IMR-90 (cell line): ENCODE data around the gene ENAH. TPM values are rescaled to one million over a fixed set of nuclear protein-coding genes. Genes with fewer than 3 reads are reported as not detected.

Experiments used
- ATAC-seq: fragments of 200-7000 bp; cut with Tn5 transposase; 2 replicates; pipeline ENCODE4 v1.9.1; 2020; ENCODE audit warnings: low read depth, mild to moderate bottlenecking, moderate library complexity
- BruUV-seq: library from RNA; stranded (reverse); fragments of 400-500 nt; replicated peaks from 2 replicates; lab custom pipeline; 2021; lab: Mats Ljungman, UMichigan
- CTCF ChIA-PET: fragments of 300-600 bp; formaldehyde crosslinking; extraction: SDS; loops from one replicate; lab custom pipeline; 2021; ENCODE audit warnings: antibody characterized with exemption; lab: Yijun Ruan, JAX
- POLR2A ChIA-PET: fragments of 300-600 bp; sonication (Branson Sonifier 250); formaldehyde crosslinking; loops from one replicate; lab custom pipeline; 2022; ENCODE audit warnings: antibody characterized with exemption; ENCODE audit not compliant: unreplicated experiment; lab: Charles Lee
- DNase-seq: peaks from one replicate; pipeline ENCODE4 v3.0.0; 2013
- H2AFZ ChIP-seq: replicated peaks from 2 replicates; pipeline ENCODE3; 2013; ENCODE audit warnings: low read length, mild to moderate bottlenecking; ENCODE audit not compliant: poor library complexity
- H2AK5ac ChIP-seq: 2 replicates; pipeline ENCODE4 v1.6.1; 2013; ENCODE audit warnings: low read depth, low read length, inconsistent platforms
- H2AK9ac ChIP-seq: replicated peaks from 2 replicates; pipeline ENCODE3; 2013; ENCODE audit warnings: mild to moderate bottlenecking, low read depth, low read length, moderate library complexity; ENCODE audit not compliant: poor library complexity
- H2BK120ac ChIP-seq: 2 replicates; pipeline ENCODE4 v1.6.1; 2013; ENCODE audit warnings: low read depth, low read length, inconsistent platforms
- H2BK15ac ChIP-seq: 3 replicates; pipeline ENCODE4 v1.6.1; 2013; ENCODE audit warnings: low read depth, low read length, inconsistent platforms
- H2BK20ac ChIP-seq: 2 replicates; pipeline ENCODE4 v1.6.1; 2013; ENCODE audit warnings: low read depth, mild to moderate bottlenecking, inconsistent platforms, low read length, moderate library complexity
- H2BK5ac ChIP-seq: 2 replicates; pipeline ENCODE4 v1.6.1; 2013; ENCODE audit warnings: mild to moderate bottlenecking, low read depth, low read length, inconsistent platforms; ENCODE audit not compliant: poor library complexity, severe bottlenecking
- H3K14ac ChIP-seq: replicated peaks from 2 replicates; pipeline ENCODE4 v1.6.1; 2013; ENCODE audit warnings: low read depth, low read length, inconsistent platforms
- H3K18ac ChIP-seq: 2 replicates; pipeline ENCODE4 v1.6.1; 2013; ENCODE audit warnings: low read depth, low read length, control low read depth
- H3K23ac ChIP-seq: 2 replicates; pipeline ENCODE4 v1.6.1; 2013; ENCODE audit warnings: low read depth, low read length, inconsistent platforms
- H3K27ac ChIP-seq: 2 replicates; pipeline ENCODE4 v1.5.1; 2013; ENCODE audit warnings: mild to moderate bottlenecking, control low read depth, low read length; ENCODE audit not compliant: insufficient read depth
- H3K27me3 ChIP-seq: 2 replicates; pipeline ENCODE4 v1.6.1; 2013; ENCODE audit warnings: low read length; ENCODE audit not compliant: control insufficient read depth, insufficient read depth
- H3K36me3 ChIP-seq: 2 replicates; pipeline ENCODE4 v1.6.1; 2013; ENCODE audit warnings: low read length, mixed read lengths; ENCODE audit not compliant: control insufficient read depth, insufficient read depth
- H3K4ac ChIP-seq: 2 replicates; pipeline ENCODE4 v1.6.1; 2013; ENCODE audit warnings: low read depth, low read length, inconsistent platforms
- H3K4me1 ChIP-seq: 2 replicates; pipeline ENCODE4 v1.6.1; 2013; ENCODE audit warnings: low read length, mixed read lengths; ENCODE audit not compliant: control insufficient read depth, insufficient read depth
- H3K4me2 ChIP-seq: 2 replicates; pipeline ENCODE4 v1.6.1; 2013; ENCODE audit warnings: low read depth, mild to moderate bottlenecking, control low read depth, low read length, moderate library complexity
- H3K4me3 ChIP-seq: 2 replicates; pipeline ENCODE4 v1.5.1; 2013; ENCODE audit warnings: low read depth, mild to moderate bottlenecking, control low read depth, low read length, moderate library complexity; ENCODE audit not compliant: insufficient read depth
- H3K56ac ChIP-seq: 2 replicates; pipeline ENCODE4 v1.6.1; 2013; ENCODE audit warnings: low read length, inconsistent platforms; ENCODE audit not compliant: insufficient read depth; ENCODE audit errors: extremely low read depth
- H3K79me1 ChIP-seq, 2 experiments: 2 replicates each; pipeline ENCODE4 v1.6.1; 2013; ENCODE audit warnings: low read length in 2 of 2, inconsistent platforms in 1 of 2, low read depth in 1 of 2
- H3K9ac ChIP-seq: 2 replicates; pipeline ENCODE4 v1.6.1; 2013; ENCODE audit warnings: low read depth, low read length, control low read depth
- H3K9me1 ChIP-seq: 2 replicates; pipeline ENCODE4 v1.6.1; 2013; ENCODE audit warnings: low read length, inconsistent platforms; ENCODE audit not compliant: insufficient read depth
- H3K9me3 ChIP-seq: 2 replicates; pipeline ENCODE4 v1.6.1; 2013; ENCODE audit warnings: low read length; ENCODE audit not compliant: control insufficient read depth, insufficient read depth
- H4K20me1 ChIP-seq: 2 replicates; pipeline ENCODE4 v1.6.1; 2013; ENCODE audit warnings: low read length, inconsistent platforms; ENCODE audit not compliant: insufficient read depth
- H4K5ac ChIP-seq: 2 replicates; pipeline ENCODE4 v1.6.1; 2013; ENCODE audit warnings: mild to moderate bottlenecking, low read depth, low read length, control low read depth
- H4K8ac ChIP-seq, 2 experiments: 2 replicates each; pipeline ENCODE4 v1.6.1; 2013; ENCODE audit warnings: low read depth in 2 of 2, low read length in 2 of 2, control low read depth in 1 of 2, inconsistent platforms in 1 of 2
- H4K91ac ChIP-seq: 2 replicates; pipeline ENCODE4 v1.6.1; 2013; ENCODE audit warnings: low read depth, low read length, inconsistent platforms; ENCODE audit not compliant: insufficient read depth
- CEBPB ChIP-seq: IDR thresholded peaks from 2 replicates; pipeline ENCODE4 v1.6.1; 2012; ENCODE audit warnings: low read depth, low read length, improper control_type of control experiment
- CHD1 ChIP-seq: IDR thresholded peaks from 2 replicates; pipeline ENCODE4 v1.6.1; 2012; ENCODE audit warnings: low read depth, low read length, improper control_type of control experiment
- whole genome bisulfite sequencing, 2 experiments: methylation state at CpG; one replicate each; pipeline versions ENCODE4 v1.1.5 to v1.1.7; 2013; ENCODE audit warnings: missing lambda C conversion rate in 2 of 2; ENCODE audit not compliant: insufficient read length in 1 of 2; ENCODE audit errors: extremely low coverage in 2 of 2; 5-methylcytosine and 5-hydroxymethylcytosine counted together
- dilution Hi-C: fragments of 300-500 bp; cut with HindIII; formaldehyde crosslinking; loops from one replicate; pipeline ENCODE4 v1.14.3; 2018; ENCODE audit warnings: low sequenced_read_pairs; ENCODE audit not compliant: unreplicated experiment
- in situ Hi-C: fragments of 300-500 bp; cut with MboI; formaldehyde crosslinking; loops from 3 replicates; pipeline ENCODE4 v1.14.3; 2019; ENCODE audit warnings: low sequenced_read_pairs, inconsistent platforms, mixed read lengths
- intact Hi-C: fragments of 100-400 bp; cut with micrococcal nuclease; formaldehyde crosslinking; loops from 2 replicates; pipeline ENCODE4 v1.10.0; 2022
- polyA plus RNA-seq, 3 experiments: library from polyadenylated mRNA; depleted of rRNA; stranded (reverse); fragments of >200 nt; gene quantifications; 2 replicates each; pipeline ENCODE4 v1.2.3, GENCODE V29; 2012; ENCODE audit warnings: low replicate concordance in 1 of 3
- total RNA-seq: library from RNA; depleted of rRNA; stranded (reverse); fragments of >200 nt; gene quantifications from 2 replicates; pipeline ENCODE4 v1.2.3, GENCODE V29; 2012
- TF ChIP-seq, protein P1 (sequence below): fragments of 150-350 bp; IDR thresholded peaks from 2 replicates; pipeline ENCODE4 v1.6.1; 2017; ENCODE audit warnings: mild to moderate bottlenecking, antibody characterized with exemption, low read length, low read depth

The ENAH gene
- total and polyA plus RNA-seq, 2 of the 4 experiments (the other 2 are of a cell fraction) = 61.3 to 86.9 TPM

DNA sequence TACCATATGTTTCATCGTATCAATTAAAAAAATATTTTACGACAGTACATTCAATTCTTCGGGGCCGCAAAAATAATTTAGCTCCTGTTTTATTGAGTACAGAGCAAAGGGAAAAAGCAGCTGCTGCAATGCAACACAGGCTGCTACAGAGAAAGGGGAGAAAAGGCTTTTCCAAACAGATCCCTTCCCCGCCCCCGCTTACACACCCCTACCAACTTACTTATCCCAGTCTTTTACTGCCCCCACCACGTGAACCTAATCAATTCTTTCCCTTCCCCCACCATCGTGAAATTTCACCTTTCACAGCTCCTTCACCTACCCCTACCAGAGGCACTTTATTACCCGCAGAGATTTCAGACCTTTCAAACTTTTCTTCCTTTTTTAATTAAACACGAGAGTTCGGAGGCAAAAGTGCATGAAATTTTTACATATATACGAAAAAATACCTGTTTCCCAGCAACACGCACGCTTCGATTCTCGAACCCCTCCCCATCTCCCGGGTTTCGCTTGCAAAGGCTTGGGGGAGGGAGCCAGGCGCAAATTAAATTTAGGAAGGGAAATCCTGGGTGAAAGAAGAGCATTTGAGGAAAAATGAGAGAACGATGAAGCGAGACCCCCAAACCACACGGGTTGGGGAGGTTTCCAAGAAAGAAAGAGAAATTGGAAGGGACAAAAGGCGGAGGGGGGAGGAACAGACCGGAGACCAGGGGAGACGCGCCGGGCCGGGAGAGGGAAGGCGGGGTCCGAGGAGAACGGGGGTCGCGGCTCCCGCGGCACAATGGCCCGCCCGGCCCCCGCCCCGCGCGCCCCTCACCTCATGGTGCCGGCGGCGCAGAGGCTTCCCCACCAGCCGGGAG, 823 bp downstream of the ENAH start:
- Histone ChIP-seq H4K5ac (peak overlapping the region; percentile 75), H3K56ac (peak overlapping the region; percentile 80), H3K4ac (peak overlapping the region; percentile 79), H2AFZ (peak overlapping the region; percentile 84), H2BK20ac (no peak overlapping the region), H3K9me3 (no peaks in the 10 kb centered on the region), H2AK5ac (peak overlapping the region; percentile 85), H2BK15ac (no peak overlapping the region), H3K27ac (peak overlapping the region; percentile 98), H3K79me1 (peaks cover 3 to 29% of the 10 kb centered on the region in 2 experiments; a peak in 3 of 4 replicates), H3K18ac (peak overlapping the region; percentile 31), H3K23ac (peak overlapping the region; percentile 96), H2BK5ac (peak overlapping the region; percentile 88), H3K4me2 (peak overlapping the region; percentile 98), H4K20me1 (peaks cover 42% of the 10 kb centered on the region; the same call in 1 of the 2 replicates), H3K4me3 (peak overlapping the region; percentile 94), H3K9me1 (0 out of 2 replicates have a peak, but pooled peaks cover 3% of the 10 kb centered on the region), H3K36me3 (no peaks in the 10 kb centered on the region), H2BK120ac (0 out of 2 replicates have a peak overlapping the region, but pooled peaks have one; percentile 42), H3K27me3 (no peaks in the 10 kb centered on the region), H4K91ac (peak overlapping the region; percentile 38), H3K14ac (peak overlapping the region; percentile 72), H3K9ac (peak overlapping the region; percentile 97), H3K4me1 (peaks cover 12% of the 10 kb centered on the region), H2AK9ac (peak overlapping the region; percentile 76), H4K8ac (peak overlapping the region; percentile 16 to 73)
- ChIA-PET POLR2A (no interaction called here), CTCF (interaction anchor here (2.0 kb wide), 1 partner anchor 120 kb away, joined by 8 read pairs; no protein-coding TSS in a partner anchor)
- TF ChIP-seq, protein P1, sequence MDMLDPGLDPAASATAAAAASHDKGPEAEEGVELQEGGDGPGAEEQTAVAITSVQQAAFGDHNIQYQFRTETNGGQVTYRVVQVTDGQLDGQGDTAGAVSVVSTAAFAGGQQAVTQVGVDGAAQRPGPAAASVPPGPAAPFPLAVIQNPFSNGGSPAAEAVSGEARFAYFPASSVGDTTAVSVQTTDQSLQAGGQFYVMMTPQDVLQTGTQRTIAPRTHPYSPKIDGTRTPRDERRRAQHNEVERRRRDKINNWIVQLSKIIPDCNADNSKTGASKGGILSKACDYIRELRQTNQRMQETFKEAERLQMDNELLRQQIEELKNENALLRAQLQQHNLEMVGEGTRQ = no peak
- TF ChIP-seq CHD1 = no peak
- no peak for TF ChIP-seq CEBPB
- no peak for DNase-seq
- in situ Hi-C loops = no loop called here
- BruUV-seq = no TSS peak
- peak; percentile 0 for ATAC-seq
- dilution Hi-C loops = no loop called here
- intact Hi-C loops = loop anchor here (5.0 to 10.0 kb wide), 3 partner anchors 100 to 323 kb away; no protein-coding TSS in a partner anchor
- WGBS, 2 experiments = 0% methylated on average over 3 of the region's 45 CpGs; no CpG with 5 or more reads in 1 of the 2 experiments
